GM23248 (cell line): Measurements from ENCODE around the gene POLA2. TPM values are rescaled to one million over a fixed set of nuclear protein-coding genes. Genes with fewer than 3 reads are reported as not detected.

Source experiments
- DNase-seq: peaks from one replicate; pipeline ENCODE4 v3.0.0-alpha.2; 2015
- H2AFZ ChIP-seq: fragments of 200-600 bp; sonication (generic); 2 replicates; pipeline ENCODE4 v1.6.1; 2016; ENCODE audit warnings: antibody characterized with exemption
- H3F3A ChIP-seq: fragments of 200-600 bp; sonication (generic); 2 replicates; pipeline ENCODE4 v1.6.1; 2016; ENCODE audit warnings: mild to moderate bottlenecking, antibody characterized with exemption, mixed run types; ENCODE audit not compliant: insufficient read depth
- H3K27ac ChIP-seq: fragments of 200-600 bp; sonication (generic); 2 replicates; pipeline ENCODE4 v1.5.1; 2016; ENCODE audit warnings: mild to moderate bottlenecking
- H3K27me3 ChIP-seq: fragments of 200-600 bp; sonication (generic); replicated peaks from 2 replicates; pipeline ENCODE4 v1.6.1; 2016; ENCODE audit warnings: mild to moderate bottlenecking; ENCODE audit not compliant: insufficient read depth
- H3K36me3 ChIP-seq: fragments of 200-600 bp; sonication (generic); 2 replicates; pipeline ENCODE4 v1.6.1; 2016; ENCODE audit warnings: low read depth, mild to moderate bottlenecking
- H3K4me1 ChIP-seq: fragments of 200-600 bp; sonication (generic); 2 replicates; pipeline ENCODE4 v1.6.1; 2016; ENCODE audit warnings: mild to moderate bottlenecking; ENCODE audit not compliant: insufficient read depth
- H3K4me2 ChIP-seq: fragments of 200-600 bp; sonication (generic); one replicate; pipeline ENCODE4 v1.6.1; 2016; ENCODE audit warnings: mild to moderate bottlenecking; ENCODE audit not compliant: unreplicated experiment
- H3K4me3 ChIP-seq: fragments of 200-600 bp; sonication (generic); 2 replicates; pipeline ENCODE4 v1.5.1; 2016; ENCODE audit warnings: mild to moderate bottlenecking
- H3K79me2 ChIP-seq: fragments of 200-600 bp; sonication (generic); 2 replicates; pipeline ENCODE4 v1.6.1; 2016; ENCODE audit warnings: mild to moderate bottlenecking; ENCODE audit not compliant: insufficient read depth
- H3K9ac ChIP-seq: fragments of 200-600 bp; sonication (generic); 2 replicates; pipeline ENCODE4 v1.6.1; 2016; ENCODE audit warnings: mild to moderate bottlenecking
- H3K9me2 ChIP-seq: fragments of 200-600 bp; sonication (generic); 2 replicates; pipeline ENCODE4 v1.6.1; 2016; ENCODE audit warnings: mixed run types, mild to moderate bottlenecking, moderate library complexity; ENCODE audit not compliant: insufficient read depth
- H3K9me3 ChIP-seq: fragments of 200-600 bp; sonication (generic); one replicate; pipeline ENCODE4 v1.6.1; 2017; ENCODE audit warnings: low read depth
- H4K20me1 ChIP-seq: fragments of 200-600 bp; sonication (generic); 2 replicates; pipeline ENCODE4 v1.6.0; 2016; ENCODE audit not compliant: insufficient read depth
- EZH2 ChIP-seq: fragments of 200-600 bp; sonication (generic); IDR thresholded peaks from 2 replicates; pipeline ENCODE4 v1.6.1; 2018; ENCODE audit warnings: antibody characterized with exemption, mild to moderate bottlenecking; ENCODE audit not compliant: insufficient read depth, poor library complexity, severe bottlenecking
- EZH2phosphoT487 ChIP-seq: fragments of 200-600 bp; sonication (generic); IDR thresholded peaks from 2 replicates; pipeline ENCODE4 v1.6.1; 2018; ENCODE audit warnings: antibody characterized with exemption, moderate library complexity, mild to moderate bottlenecking, low read depth; ENCODE audit not compliant: insufficient read depth
- WGBS, 2 experiments: methylation state at CpG; one replicate each; pipeline ENCODE4 v1.1.6; 2015 to 2017; ENCODE audit warnings: low lambda C conversion rate in 2 of 2, low coverage in 1 of 2; ENCODE audit errors: missing lambda C conversion rate in 2 of 2; 5-methylcytosine and 5-hydroxymethylcytosine counted together
- in situ Hi-C: fragments of 300-500 bp; cut with MboI; formaldehyde crosslinking; loops from 2 replicates; pipeline ENCODE4 v1.15.0; 2020
- polyA plus RNA-seq: library from polyadenylated mRNA; unstranded; fragments of >200 nt; fragmentation: Nextera tagmentation; extraction: Ambion mirVana; gene quantifications from 2 replicates; pipeline ENCODE4 v1.2.1, GENCODE V29; 2016
- total RNA-seq: library from RNA; depleted of rRNA; stranded (reverse); fragments of >200 nt; shearing (Covaris generic); gene quantifications from 2 replicates; pipeline ENCODE4 v1.2.3, GENCODE V29; 2014

POLA2 gene
- total and polyA plus RNA-seq, 2 experiments from 2014 or later = 8.6 to 8.7 TPM

DNA sequence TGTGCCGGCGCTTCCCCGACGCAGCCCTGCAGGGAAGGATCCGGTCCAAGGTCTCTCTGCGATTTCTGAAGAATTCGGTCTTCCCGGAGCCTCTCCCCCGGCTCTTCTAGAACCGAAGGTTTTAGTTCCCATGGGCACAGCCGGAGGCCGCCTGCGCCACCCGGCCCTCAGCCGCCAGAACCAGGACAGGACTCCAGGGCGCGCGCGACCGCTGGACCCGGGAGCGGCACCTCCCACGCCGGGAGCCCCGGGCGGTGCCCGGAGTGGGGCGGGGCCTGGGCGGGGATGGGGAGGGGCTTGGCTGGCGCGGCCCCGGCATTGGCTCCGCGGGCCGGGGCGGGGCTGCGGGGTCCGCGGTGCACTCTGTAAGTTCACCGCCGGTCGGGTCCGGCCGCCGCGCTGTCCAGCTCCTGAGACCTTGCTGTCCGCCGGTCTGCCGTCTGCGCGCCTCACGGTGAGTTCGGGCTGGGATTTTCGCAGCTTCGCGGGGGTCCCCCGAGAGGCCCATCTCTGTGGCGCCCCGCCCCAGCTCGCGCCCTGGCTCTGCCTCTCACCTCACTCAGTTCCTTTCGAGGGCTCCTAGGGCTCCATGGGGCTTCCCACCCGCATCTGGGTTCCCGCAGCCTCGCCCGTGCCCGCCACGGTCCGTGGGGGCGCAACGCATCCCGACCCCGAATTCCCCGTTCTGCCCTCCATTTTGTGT, 52.9 kb downstream of the POLA2 start, which contains the start of gene CDC42EP2:
Gene CDC42EP2 (plus strand): TSS at position 366 of the 703 bp plus-strand sequence. CDS start 6,033 bp downstream, outside the sequence.
- in situ Hi-C loops = no loop called here
- peaks cover 54% of the 10 kb centered on the region for H3K79me2 ChIP-seq
- H4K20me1 ChIP-seq = no peaks in the 10 kb centered on the region; the same call in 1 of the 2 replicates
- peaks cover 27% of the 10 kb centered on the region for H3K4me1 ChIP-seq
- no peaks in the 10 kb centered on the region for H3K9me3 ChIP-seq
- no peaks in the 10 kb centered on the region for H3K36me3 ChIP-seq
- WGBS, 2 experiments = 0% methylated on average over 37 to 51 of the region's 74 CpGs
- H3K9ac ChIP-seq = peak within 1 kb of the TSS; percentile 99
- H2AFZ ChIP-seq = peak within 1 kb of the TSS; percentile 49
- DNase-seq = peak; percentile 94
- peak within 1 kb of the TSS; percentile 96 for H3K4me2 ChIP-seq
- H3K27ac ChIP-seq = peak within 1 kb of the TSS; percentile 97
- H3K27me3 ChIP-seq = no peaks in the 10 kb centered on the region
- H3K9me2 ChIP-seq = no peaks in the 10 kb centered on the region
- TF ChIP-seq EZH2 (no peak), EZH2phosphoT487 (no peak)
- H3F3A ChIP-seq = peaks cover 32% of the 10 kb centered on the region
- H3K4me3 ChIP-seq = peak within 1 kb of the TSS; percentile 88

DNA sequence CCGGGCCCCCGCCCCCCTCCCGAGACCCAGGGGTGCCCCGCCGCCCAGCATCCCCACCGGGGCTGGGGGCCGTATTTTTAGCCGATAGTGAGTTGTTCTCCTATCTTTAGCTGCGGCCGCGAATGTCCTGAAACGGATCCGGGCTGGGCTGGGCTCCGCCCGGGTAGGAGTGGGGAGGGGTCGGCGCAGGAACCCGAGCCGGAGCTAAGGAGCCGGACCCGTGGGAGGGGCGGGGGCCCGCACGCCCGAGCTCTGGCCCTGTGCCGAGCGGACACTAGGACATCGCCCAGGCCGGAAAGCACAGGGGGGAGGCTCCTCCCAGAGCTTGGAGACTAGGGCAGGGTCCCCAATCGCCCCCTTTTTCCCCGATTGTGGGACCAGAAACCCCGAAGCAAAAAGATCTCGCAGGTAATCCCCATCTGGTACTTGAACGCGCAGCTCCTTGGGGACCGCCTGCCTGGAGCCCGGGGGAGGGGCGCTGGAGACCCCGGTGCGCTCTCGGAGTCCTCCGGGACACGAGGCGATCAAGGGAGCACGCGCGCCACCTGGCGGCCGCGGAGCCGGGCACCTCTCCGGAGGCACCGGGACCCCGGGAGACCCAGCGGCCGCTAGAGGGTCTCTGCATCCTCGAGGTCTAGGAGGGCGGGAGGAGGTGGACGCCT, 53.6 kb downstream of the POLA2 start:
- DNase-seq = peak; percentile 79
- in situ Hi-C loops = no loop called here
- peaks cover 61% of the 10 kb centered on the region for H3K79me2 ChIP-seq
- H3K9ac ChIP-seq = peak overlapping the region; percentile 99
- TF ChIP-seq EZH2 = no peak
- 0 out of 2 replicates have a peak, but pooled peaks have one; percentile 50 for TF ChIP-seq EZH2phosphoT487
- 2% methylated on average over 50 to 52 of the region's 59 CpGs for WGBS, 2 experiments
- peak overlapping the region; percentile 97 for H3K27ac ChIP-seq
- H3K9me3 ChIP-seq = no peaks in the 10 kb centered on the region
- peaks cover 27% of the 10 kb centered on the region for H3K4me1 ChIP-seq
- H3K4me3 ChIP-seq = peak overlapping the region; percentile 88
- H3K27me3 ChIP-seq = no peaks in the 10 kb centered on the region
- peaks cover 1% of the 10 kb centered on the region; the same call in 1 of the 2 replicates for H3K36me3 ChIP-seq
- no peaks in the 10 kb centered on the region for H3K9me2 ChIP-seq
- H3F3A ChIP-seq = peaks cover 36% of the 10 kb centered on the region
- H3K4me2 ChIP-seq = peak overlapping the region; percentile 96
- H4K20me1 ChIP-seq = no peaks in the 10 kb centered on the region; the same call in 1 of the 2 replicates
- H2AFZ ChIP-seq = peak overlapping the region; percentile 4; the same call in 1 of the 2 replicates

GRCh38 chr11:65315866-65316226, 54.1 kb downstream of the POLA2 start:
- Histone ChIP-seq H3K9ac (peak overlapping the region; percentile 99), H3K36me3 (peaks cover 6% of the 10 kb centered on the region; the same call in 1 of the 2 replicates), H3K27ac (peak overlapping the region; percentile 97), H3K4me3 (peak overlapping the region; percentile 88), H3F3A (peaks cover 36% of the 10 kb centered on the region), H2AFZ (no peak overlapping the region), H3K27me3 (no peaks in the 10 kb centered on the region), H3K4me1 (peaks cover 27% of the 10 kb centered on the region), H3K4me2 (peak overlapping the region; percentile 96), H3K9me3 (no peaks in the 10 kb centered on the region), H3K79me2 (peaks cover 66% of the 10 kb centered on the region), H3K9me2 (no peaks in the 10 kb centered on the region), H4K20me1 (no peaks in the 10 kb centered on the region; the same call in 1 of the 2 replicates)
- 4 to 8% methylated on average over 8 of the region's 8 CpGs for WGBS, 2 experiments
- no peak for TF ChIP-seq EZH2
- TF ChIP-seq EZH2phosphoT487 = 0 out of 2 replicates have a peak, but pooled peaks have one; percentile 15
- DNase-seq = no peak
- in situ Hi-C loops = no loop called here

DNA sequence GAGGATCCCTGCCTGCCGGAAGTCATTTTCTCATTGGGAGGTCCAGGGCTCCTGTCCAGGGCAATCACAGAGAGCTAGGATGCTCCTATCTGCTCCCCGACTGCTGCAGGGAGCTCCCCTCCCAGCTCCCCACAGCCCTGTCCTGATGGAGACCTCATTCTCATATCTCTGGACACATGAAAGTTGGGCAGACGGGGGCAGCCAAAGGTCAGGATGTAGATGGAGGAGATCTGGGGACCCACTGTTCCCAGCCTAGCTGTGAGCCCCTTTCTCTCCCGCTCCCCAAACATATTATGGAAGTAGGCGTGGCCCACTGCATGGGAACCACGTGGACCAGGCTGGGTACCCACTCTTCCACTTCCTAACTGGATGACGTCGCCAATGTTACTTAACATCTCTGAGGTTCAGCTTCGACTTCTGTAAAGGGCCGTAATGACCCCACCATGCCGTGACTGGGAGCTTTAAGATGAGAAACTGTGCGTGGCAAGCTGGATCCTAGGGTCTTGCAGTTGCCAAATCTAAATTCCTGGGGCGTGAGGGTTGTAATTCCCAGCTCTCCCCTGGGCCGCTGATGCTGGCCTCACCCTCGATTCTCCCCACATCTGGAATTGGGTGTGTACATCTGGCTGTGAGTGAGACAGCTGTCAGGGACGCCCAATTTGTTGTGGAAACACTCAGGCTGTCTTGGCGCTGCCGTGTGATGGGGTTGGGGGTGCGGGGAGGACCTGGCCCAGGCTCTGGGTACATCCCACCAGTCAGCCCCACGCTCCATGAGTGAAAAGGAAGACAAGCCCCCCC, 54.7 kb downstream of the POLA2 start:
- no peaks in the 10 kb centered on the region for H3K9me2 ChIP-seq
- 1 to 2% methylated on average over 20 of the region's 20 CpGs for WGBS, 2 experiments
- TF ChIP-seq EZH2 (no peak), EZH2phosphoT487 (no peak)
- peaks cover 72% of the 10 kb centered on the region for H3K79me2 ChIP-seq
- peak overlapping the region; percentile 99 for H3K9ac ChIP-seq
- H3K4me1 ChIP-seq = peaks cover 27% of the 10 kb centered on the region
- H3K36me3 ChIP-seq = peaks cover 11% of the 10 kb centered on the region; the same call in 1 of the 2 replicates
- peak overlapping the region; percentile 96 for H3K4me2 ChIP-seq
- peak; percentile 100 for DNase-seq
- in situ Hi-C loops = no loop called here
- H4K20me1 ChIP-seq = no peaks in the 10 kb centered on the region; the same call in 1 of the 2 replicates
- no peaks in the 10 kb centered on the region for H3K9me3 ChIP-seq
- peak overlapping the region; percentile 88 for H3K4me3 ChIP-seq
- peak overlapping the region; percentile 97 for H3K27ac ChIP-seq
- H3F3A ChIP-seq = peaks cover 36% of the 10 kb centered on the region
- H2AFZ ChIP-seq = no peak overlapping the region
- no peaks in the 10 kb centered on the region for H3K27me3 ChIP-seq
